IPS-18a (cell line): ENCODE measurements around the gene PTPRN2.
"Not testable (repeated sequence)": the region's sequence is repeated elsewhere in the genome, so short reads cannot be mapped to it uniquely, and the experiment has no call there.

Experiments
- H3K27ac ChIP-seq: one replicate; pipeline ENCODE4 v1.5.1; 2013; ENCODE audit warnings: low read length
- H3K27me3 ChIP-seq: one replicate; pipeline ENCODE4 v1.6.1; 2013; ENCODE audit warnings: mild to moderate bottlenecking, low read length; ENCODE audit not compliant: control insufficient read depth, insufficient read depth
- H3K36me3 ChIP-seq: one replicate; pipeline ENCODE4 v1.6.1; 2013; ENCODE audit warnings: low read depth, low read length; ENCODE audit not compliant: control insufficient read depth
- H3K4me1 ChIP-seq: one replicate; pipeline ENCODE4 v1.6.1; 2013; ENCODE audit warnings: low read depth, low read length; ENCODE audit not compliant: control insufficient read depth
- H3K4me3 ChIP-seq: one replicate; pipeline ENCODE4 v1.5.1; 2013; ENCODE audit warnings: low read length
- H3K9ac ChIP-seq: one replicate; pipeline ENCODE4 v1.6.1; 2013; ENCODE audit warnings: mild to moderate bottlenecking, low read length, moderate library complexity
- H3K9me3 ChIP-seq: one replicate; pipeline ENCODE4 v1.6.1; 2013; ENCODE audit warnings: low read depth, low read length; ENCODE audit not compliant: control insufficient read depth

Gene PTPRN2

GRCh38 chr7:157490465-157490912, 1097.1 kb downstream of the PTPRN2 start:
- no peaks in the 10 kb centered on the region for H3K4me1 ChIP-seq
- H3K27ac ChIP-seq, result no peak overlapping the region
- H3K36me3 ChIP-seq, result no peaks in the 10 kb centered on the region
- no peak overlapping the region for H3K9ac ChIP-seq
- H3K4me3 ChIP-seq, result no peak overlapping the region
- no peaks in the 10 kb centered on the region for H3K27me3 ChIP-seq
- no peaks in the 10 kb centered on the region for H3K9me3 ChIP-seq

DNA sequence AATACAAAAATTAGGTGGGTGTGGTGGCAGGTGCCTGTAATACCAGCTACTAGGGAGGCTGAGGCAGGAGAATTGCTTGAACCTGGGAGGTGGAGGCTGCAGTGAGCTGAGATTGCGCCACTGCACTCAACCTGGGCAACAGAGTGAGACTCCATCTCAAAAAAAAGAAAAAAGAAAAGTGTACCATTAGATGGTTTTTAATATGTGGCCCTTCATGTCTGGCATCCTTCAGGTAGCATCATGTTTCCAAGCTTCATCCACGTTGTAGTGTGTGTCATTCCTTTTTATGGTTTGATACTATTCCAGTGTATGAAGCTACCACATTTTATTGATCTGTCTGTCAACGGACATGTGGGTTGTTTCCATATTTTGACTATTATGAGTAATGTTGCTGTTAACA, 1097.8 kb downstream of the PTPRN2 start:
- not testable (repeated sequence) for H3K27ac ChIP-seq, H3K4me1 ChIP-seq, H3K4me3 ChIP-seq, H3K36me3 ChIP-seq, H3K9me3 ChIP-seq, H3K27me3 ChIP-seq, H3K9ac ChIP-seq
